ENCODE data around the gene ZCCHC14. TPM values are rescaled to one million over a fixed set of nuclear protein-coding genes. Genes with fewer than 3 reads are reported as not detected.

Gene ZCCHC14
- total RNA-seq, 1 donor from 2014 or later: 28.0 TPM

DNA sequence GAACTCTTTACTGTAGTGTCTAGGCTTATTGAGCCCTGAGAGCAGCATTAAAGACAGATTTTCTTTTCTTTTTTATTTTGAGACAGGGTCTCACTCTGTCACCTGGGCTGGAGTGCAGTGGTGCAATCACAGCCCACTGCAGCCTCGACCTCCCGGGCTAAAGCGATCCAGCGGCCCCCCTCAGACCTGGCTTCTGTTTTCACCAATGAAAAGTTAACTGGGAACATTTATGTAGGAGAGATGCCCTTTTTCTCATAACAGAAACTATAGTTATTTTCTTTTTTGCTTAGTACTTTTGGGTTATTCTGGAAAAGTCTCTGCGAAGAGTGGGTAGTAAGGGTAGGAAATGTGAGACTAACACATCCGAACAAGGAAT lies 99.2 kb downstream of the ZCCHC14 start:
- peak; percentile 17 for DNase-seq (ENCODE audit: low spot score)
- Mint-ChIP-seq H3K27me3 (ENCODE audit: low read depth) (no peaks in the 10 kb centered on the region), H3K4me1 (ENCODE audit: low read depth) (peaks cover 54% of the 10 kb centered on the region), H3K9me3 (ENCODE audit: low read depth) (no peaks in the 10 kb centered on the region), H3K36me3 (ENCODE audit: low read depth) (peaks cover 2% of the 10 kb centered on the region), H3K27ac (ENCODE audit: unreplicated experiment) (peak overlapping the region; percentile 96), H3K4me3 (ENCODE audit: unreplicated experiment) (peak overlapping the region; percentile 91)
- no peak for TF ChIP-seq CTCF (IDR thresholded peaks at IDR 0.05)

DNA sequence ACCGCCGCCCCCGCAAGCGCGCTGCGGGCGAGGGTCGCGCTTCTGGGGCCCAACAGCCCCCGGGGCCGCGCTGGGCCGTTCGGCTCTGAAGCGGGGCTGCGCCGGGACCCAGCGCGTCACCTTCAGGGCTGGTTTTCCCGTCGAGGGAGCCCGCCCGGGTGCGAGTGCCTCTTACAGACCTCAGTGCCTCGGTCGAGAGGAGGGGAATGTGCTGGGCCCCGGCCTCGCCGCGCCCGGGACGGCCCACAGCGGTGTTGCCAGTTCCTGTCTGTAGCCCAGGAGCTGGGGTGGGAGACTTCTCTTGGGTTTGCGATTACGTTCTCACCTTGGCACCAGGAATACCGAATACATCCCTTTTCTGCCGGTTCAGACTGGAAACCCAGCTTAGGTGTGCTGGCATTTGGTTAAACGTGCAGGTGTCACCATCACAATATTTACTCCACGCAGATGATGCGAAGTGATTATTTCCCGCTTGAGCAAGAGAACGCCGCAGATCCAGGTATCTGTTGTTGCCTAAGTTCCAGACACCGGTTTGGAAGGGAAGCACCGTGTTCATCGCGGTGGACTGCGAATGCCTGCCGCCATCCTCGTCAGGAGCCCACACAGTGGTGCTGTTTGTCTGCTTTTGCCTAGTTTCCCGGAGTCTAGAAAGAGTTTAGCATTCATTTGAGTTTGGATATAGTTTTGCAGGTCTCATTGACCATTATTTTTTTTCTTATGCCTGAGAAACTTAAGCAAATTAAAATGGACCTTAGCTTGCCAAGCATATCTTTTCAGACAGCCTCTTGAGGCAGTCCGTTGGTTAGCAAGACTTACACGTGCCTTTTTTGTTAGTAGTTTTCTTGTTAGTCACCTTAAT lies 99.8 kb downstream of the ZCCHC14 start:
- Mint-ChIP-seq H3K36me3 (ENCODE audit: low read depth) (peaks cover 2% of the 10 kb centered on the region), H3K4me3 (ENCODE audit: unreplicated experiment) (peak overlapping the region; percentile 91), H3K9me3 (ENCODE audit: low read depth) (no peaks in the 10 kb centered on the region), H3K27me3 (ENCODE audit: low read depth) (no peaks in the 10 kb centered on the region), H3K4me1 (ENCODE audit: low read depth) (peaks cover 55% of the 10 kb centered on the region), H3K27ac (ENCODE audit: unreplicated experiment) (peak overlapping the region; percentile 96)
- DNase-seq (ENCODE audit: low spot score): peak; percentile 91
- TF ChIP-seq CTCF (IDR thresholded peaks at IDR 0.05): peak; percentile 72

DNA sequence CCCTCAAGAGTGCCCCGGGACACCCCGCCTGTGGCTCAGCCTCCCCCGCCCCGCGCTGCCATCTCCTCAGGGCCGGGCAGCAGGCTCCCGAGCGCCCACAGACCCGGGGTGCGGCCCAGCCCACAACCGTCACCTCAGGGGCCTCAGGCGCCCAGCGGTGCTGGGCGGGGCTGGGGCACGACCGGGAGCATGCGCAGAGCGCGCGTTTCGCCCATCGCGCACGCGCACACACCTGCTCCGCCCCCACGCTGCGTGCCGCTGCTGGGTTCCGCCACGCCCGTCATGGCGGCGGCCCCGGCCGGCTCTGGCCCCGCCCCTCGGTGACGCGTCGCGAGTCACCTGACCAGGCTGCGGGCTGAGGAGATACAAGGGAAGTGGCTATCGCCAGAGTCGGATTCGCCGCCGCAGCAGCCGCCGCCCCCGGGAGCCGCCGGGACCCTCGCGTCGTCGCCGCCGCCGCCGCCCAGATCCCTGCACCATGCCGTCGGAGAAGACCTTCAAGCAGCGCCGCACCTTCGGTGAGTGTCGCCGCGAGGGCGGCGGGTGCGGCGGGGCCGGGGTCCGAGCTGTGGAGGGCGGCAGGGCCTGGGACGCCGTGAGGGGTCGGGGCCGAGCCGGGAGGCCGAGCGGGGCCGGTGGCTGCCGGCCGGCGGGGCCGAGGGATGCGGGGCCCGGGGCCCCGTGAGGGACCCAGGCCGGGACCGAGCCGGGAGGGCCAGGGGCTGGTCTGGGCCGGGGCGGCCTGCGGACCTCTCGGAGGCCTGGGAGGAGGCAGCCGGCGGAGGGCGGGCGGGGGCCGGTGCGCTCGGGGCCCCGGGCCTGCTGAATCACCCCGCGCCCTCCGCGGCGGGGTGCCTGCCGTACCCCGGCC lies 100.6 kb downstream of the ZCCHC14 start, which contains the start of gene MAP1LC3B:
TSS of gene MAP1LC3B (plus strand) at position 387 of the 871 bp plus-strand sequence. CDS start at position 479, 92 bp downstream.
- Mint-ChIP-seq H3K36me3 (ENCODE audit: low read depth) (peaks cover 2% of the 10 kb centered on the region), H3K27ac (ENCODE audit: unreplicated experiment) (peak within 1 kb of the TSS; percentile 97), H3K27me3 (ENCODE audit: low read depth) (no peaks in the 10 kb centered on the region), H3K4me3 (ENCODE audit: unreplicated experiment) (peak within 1 kb of the TSS; percentile 91), H3K4me1 (ENCODE audit: low read depth) (peaks cover 60% of the 10 kb centered on the region), H3K9me3 (ENCODE audit: low read depth) (no peaks in the 10 kb centered on the region)
- TF ChIP-seq CTCF (IDR thresholded peaks at IDR 0.05): peak; percentile 1
- DNase-seq (ENCODE audit: low spot score): peak; percentile 98

GRCh38 chr16:87391324-87391949 lies 101.4 kb downstream of the ZCCHC14 start:
- Mint-ChIP-seq H3K4me3 (ENCODE audit: unreplicated experiment) (peak overlapping the region; percentile 77), H3K4me1 (ENCODE audit: low read depth) (peaks cover 60% of the 10 kb centered on the region), H3K27me3 (ENCODE audit: low read depth) (no peaks in the 10 kb centered on the region), H3K9me3 (ENCODE audit: low read depth) (no peaks in the 10 kb centered on the region), H3K27ac (ENCODE audit: unreplicated experiment) (peak overlapping the region; percentile 97), H3K36me3 (ENCODE audit: low read depth) (peaks cover 2% of the 10 kb centered on the region)
- peak; percentile 19 for TF ChIP-seq CTCF (IDR thresholded peaks at IDR 0.05)
- peak; percentile 86 for DNase-seq (ENCODE audit: low spot score)
